PC-3 (cell line): ENCODE measurements around the gene CREBRF.

Experiments
- CTCF ChIP-seq: fragments of 300-600 bp; sonication (generic); conservative IDR thresholded peaks from 2 replicates; pipeline ENCODE4 v1.5.1; 2017; ENCODE audit warnings: antibody characterized with exemption, low read depth, mild to moderate bottlenecking, low read length
- EZH2 ChIP-seq: fragments of 300-600 bp; sonication (generic); IDR thresholded peaks from one replicate; pipeline ENCODE4 v1.6.1; 2017; ENCODE audit warnings: antibody characterized with exemption, mild to moderate bottlenecking, low read length; ENCODE audit not compliant: unreplicated experiment
- EZH2phosphoT487 ChIP-seq: fragments of 300-600 bp; sonication (generic); IDR thresholded peaks from 2 replicates; pipeline ENCODE4 v1.6.1; 2018; ENCODE audit warnings: mild to moderate bottlenecking, antibody characterized with exemption, low read length, borderline replicate concordance

GRCh38 chr5:173103411-173103810 is 47.3 kb downstream of the CREBRF start:
- TF ChIP-seq CTCF (no peak), EZH2phosphoT487 (no peak), EZH2 (no peak)
